GM12864 (cell line): ENCODE measurements around the gene NAA25.
"Not testable (repeated sequence)": the region's sequence is repeated elsewhere in the genome, so short reads cannot be mapped to it uniquely, and the experiment has no call there.

Experiments
- DNase-seq: peaks from one replicate; pipeline ENCODE4 v3.0.0-alpha.2; 2011; ENCODE audit warnings: low read depth
- H3K4me3 ChIP-seq: 2 replicates; pipeline ENCODE4 v1.5.1; 2011; ENCODE audit warnings: mild to moderate bottlenecking, low read depth, low read length, control low read depth
- CTCF ChIP-seq: IDR thresholded peaks from 2 replicates; pipeline ENCODE4 v1.5.1; 2011; ENCODE audit warnings: low read depth, mild to moderate bottlenecking, moderate library complexity, low read length, control low read depth, inconsistent platforms; ENCODE audit errors: missing control alignments

NAA25 gene

GRCh38 chr12:112105891-112106290 lies 2.7 kb downstream of the NAA25 start:
- H3K4me3 ChIP-seq = no peak overlapping the region
- DNase-seq = no peak
- TF ChIP-seq CTCF = no peak

DNA sequence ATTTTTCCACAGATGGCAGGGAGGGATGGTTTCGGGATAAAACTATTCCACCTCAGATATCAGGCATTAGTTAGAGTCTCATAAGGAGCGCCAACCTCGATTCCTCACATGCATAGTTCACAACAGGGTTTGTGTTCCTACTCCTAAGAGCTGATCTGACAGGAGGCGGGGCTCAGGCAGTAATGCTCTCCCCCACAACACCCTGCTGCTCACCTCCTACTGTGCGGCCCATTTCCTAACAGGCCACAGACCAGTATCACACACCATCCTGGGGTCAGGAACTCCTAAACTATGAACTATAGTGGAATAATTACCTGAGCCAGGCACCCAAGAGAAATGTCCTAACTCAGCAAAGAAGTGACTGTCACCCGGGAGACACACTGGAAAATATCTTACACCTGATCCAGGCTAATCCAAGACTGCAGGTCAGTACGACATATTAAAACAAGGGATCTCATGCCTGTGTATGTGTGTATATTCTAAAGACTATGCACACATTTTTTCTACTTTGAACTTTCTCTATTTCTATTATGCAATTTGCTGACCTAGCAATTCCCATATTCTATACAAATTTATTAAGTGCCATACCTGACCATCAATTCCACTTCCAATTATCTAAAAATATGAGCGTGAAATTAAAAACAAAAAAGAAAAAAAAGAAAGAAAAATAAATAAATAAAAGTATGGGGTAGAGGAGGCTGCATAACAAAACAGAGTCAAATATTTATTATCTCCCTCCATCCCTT lies 4.7 kb downstream of the NAA25 start:
- no peak overlapping the region for H3K4me3 ChIP-seq
- no peak for DNase-seq
- TF ChIP-seq CTCF = no peak

DNA sequence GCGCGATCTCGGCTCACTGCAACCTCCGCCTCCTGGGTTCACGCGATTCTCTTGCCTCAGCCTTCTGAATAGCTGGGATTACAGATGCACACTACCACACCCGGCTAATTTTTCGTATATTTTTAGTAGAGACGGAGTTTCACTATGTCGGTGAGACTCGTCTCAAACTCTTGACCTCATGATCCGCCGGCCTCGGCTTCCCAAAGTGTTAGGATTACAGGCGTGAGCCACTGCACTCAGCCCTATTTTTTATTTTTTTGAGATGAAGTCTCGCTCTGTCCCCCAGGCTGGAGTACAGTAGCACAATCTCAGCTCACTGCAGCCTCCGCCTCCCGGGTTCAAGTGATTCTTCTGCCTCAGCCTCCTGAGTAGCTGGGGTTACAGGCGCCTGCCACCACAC lies 5.8 kb downstream of the NAA25 start:
- H3K4me3 ChIP-seq, DNase-seq: not testable (repeated sequence)

DNA sequence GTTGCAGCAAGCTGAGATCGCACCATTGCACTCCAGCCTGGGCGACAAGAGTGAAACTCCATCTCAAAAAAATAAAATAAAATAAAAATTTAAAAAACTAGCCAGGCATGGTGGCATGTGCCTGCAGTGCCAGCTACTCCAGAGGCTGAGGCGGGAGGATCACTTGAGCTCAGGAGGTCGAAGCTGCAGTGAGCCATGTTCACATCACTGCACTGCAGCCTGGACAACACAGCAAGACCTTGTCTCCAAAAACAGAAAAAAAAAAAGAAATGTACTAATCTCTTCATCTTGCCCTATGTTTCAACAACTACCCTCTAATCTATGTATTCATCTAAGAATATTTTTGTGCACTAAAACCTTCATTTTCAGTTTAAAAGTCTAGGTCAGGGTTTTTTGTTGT lies 6.5 kb downstream of the NAA25 start:
- no peak for TF ChIP-seq CTCF
- no peak overlapping the region for H3K4me3 ChIP-seq
- DNase-seq = no peak

DNA sequence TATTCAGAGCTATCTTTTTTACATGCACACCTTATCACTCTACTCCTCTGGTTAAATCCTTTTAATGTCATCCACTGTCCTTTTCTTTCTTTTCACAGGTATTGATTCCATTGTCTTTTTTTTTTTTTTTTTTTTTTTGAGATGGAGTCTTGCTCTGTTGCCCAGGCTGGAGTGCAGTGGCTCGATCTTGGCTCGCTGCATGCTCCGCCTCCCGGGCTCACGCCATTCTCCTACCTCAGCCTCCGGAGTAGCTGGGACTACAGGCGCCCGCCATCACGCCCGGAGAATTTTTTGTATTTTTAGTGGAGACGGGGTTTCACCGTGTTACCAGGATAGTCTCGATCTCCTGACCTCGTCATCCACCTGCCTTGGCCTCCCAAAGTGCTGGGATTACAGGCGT lies 8.1 kb downstream of the NAA25 start:
- not testable (repeated sequence) for H3K4me3 ChIP-seq, DNase-seq

DNA sequence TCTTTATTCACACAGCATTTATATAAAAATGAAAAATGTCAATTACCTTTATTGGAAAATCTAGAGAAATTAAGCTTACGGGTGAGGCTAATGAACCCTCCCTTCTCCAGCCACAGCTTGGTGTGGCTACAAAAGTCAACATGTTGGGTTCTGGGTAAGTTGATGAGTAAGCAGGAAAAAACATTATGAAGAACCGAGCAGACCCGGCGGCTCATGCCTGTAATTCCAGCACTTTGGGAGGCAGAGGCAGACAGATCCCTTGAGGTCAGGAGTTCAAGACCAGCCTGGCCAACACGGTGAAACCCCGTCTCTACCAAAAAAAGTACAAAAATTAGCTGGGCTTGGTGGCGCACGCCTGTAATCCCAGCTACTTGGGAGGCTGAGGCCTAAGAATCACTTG lies 10.9 kb downstream of the NAA25 start:
- H3K4me3 ChIP-seq = no peak overlapping the region
- no peak for DNase-seq
- no peak for TF ChIP-seq CTCF

DNA sequence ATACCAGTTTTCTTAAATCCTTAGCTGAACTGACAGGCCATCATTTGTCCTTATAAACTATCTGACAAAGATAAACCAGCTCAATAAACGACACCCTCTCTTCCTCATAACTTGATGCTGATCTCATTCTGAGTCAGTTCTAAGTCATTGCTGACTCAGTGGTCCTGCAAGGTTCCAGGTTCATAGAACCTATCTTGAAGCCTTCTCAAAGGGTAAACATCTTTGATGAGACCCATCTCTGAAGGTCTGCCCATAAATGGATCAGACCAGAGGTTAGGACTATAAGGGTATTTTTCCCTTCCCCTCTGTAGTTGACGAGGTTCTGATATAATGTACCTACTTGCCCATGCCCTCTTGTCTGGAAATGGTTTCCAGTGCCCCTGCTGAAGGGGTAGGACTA lies 11.9 kb downstream of the NAA25 start:
- H3K4me3 ChIP-seq = no peak overlapping the region; the same call in 1 of the 2 replicates
- DNase-seq = no peak

DNA sequence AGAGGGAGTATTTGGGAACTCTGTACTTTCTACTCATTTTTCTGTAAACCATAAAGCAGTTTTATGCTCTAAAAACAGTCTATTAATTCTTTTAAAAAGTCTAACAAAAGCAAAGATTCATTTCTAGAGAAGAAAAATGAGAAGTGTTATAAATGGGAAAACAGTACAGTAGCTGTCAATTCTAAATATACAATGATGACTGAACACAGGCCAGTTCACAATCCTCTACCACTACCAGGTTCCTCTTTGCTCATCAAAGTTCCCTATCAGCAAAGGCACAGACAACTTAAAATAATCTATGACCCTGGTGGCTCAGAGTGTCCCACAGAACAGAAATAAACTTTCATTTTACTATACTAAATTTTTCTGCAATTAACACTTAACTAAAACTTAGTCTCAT lies 12.5 kb downstream of the NAA25 start:
- H3K4me3 ChIP-seq = no peak overlapping the region
- DNase-seq = no peak
- no peak for TF ChIP-seq CTCF

More for the DNA sequence above, 11.9 kb downstream of the NAA25 start:
- TF ChIP-seq CTCF = no peak
